ENCODE results near the gene ARAP3. TPM values are rescaled to one million over a fixed set of nuclear protein-coding genes. Genes with fewer than 3 reads are reported as not detected.

Gene ARAP3
- total RNA-seq, 2 donors from 2014 or later, result 1.3 to 3.2 TPM

GRCh38 chr5:141638771-141639170, 43.3 kb downstream of the ARAP3 start:
- Mint-ChIP-seq H3K27ac (peak overlapping the region; percentile 92), H3K27me3 (no peaks in the 10 kb centered on the region), H3K36me3 (ENCODE audit: low read depth) (peaks cover 9% of the 10 kb centered on the region), H3K4me3 (peak overlapping the region; percentile 91), H3K4me1 (peaks cover 41% of the 10 kb centered on the region)
- no peak for ATAC-seq
- H3K9me3 ChIP-seq (ENCODE audit: control insufficient read depth, low read length, poor library complexity, severe bottlenecking), result no peaks in the 10 kb centered on the region
- no peak for DNase-seq

GRCh38 chr5:141637767-141638419, 44.1 kb downstream of the ARAP3 start:
- DNase-seq (peak; percentile 37 to 40 (median 37)), ATAC-seq (peak; percentile 51)
- peak overlapping the region; percentile 91 for H3K4me3 Mint-ChIP-seq
- no peaks in the 10 kb centered on the region for H3K9me3 ChIP-seq (ENCODE audit: control insufficient read depth, low read length, poor library complexity, severe bottlenecking)
- no peaks in the 10 kb centered on the region for H3K27me3 Mint-ChIP-seq
- H3K4me1 Mint-ChIP-seq, result peaks cover 43% of the 10 kb centered on the region
- H3K36me3 Mint-ChIP-seq (ENCODE audit: low read depth), result peaks cover 9% of the 10 kb centered on the region
- peak overlapping the region; percentile 92 for H3K27ac Mint-ChIP-seq

- H3K4me3 Mint-ChIP-seq, result peak overlapping the region; percentile 91
- peak overlapping the region; percentile 92 for H3K27ac Mint-ChIP-seq
- no peaks in the 10 kb centered on the region for H3K9me3 ChIP-seq (ENCODE audit: control insufficient read depth, low read length, poor library complexity, severe bottlenecking)
- DNase-seq, result peak; percentile 33 to 60 (median 56)
- H3K27me3 Mint-ChIP-seq, result no peaks in the 10 kb centered on the region
- H3K36me3 Mint-ChIP-seq (ENCODE audit: low read depth), result peaks cover 9% of the 10 kb centered on the region
- peak; percentile 68 for ATAC-seq
- H3K4me1 Mint-ChIP-seq, result peaks cover 43% of the 10 kb centered on the region
These were observed 44.8 kb downstream of the ARAP3 start for GRCh38 chr5:141637123-141637766.

GRCh38 chr5:141636413-141637122, 45.5 kb downstream of the ARAP3 start, which contains the start of the genes HDAC3 and RELL2:
TSS of gene HDAC3 (minus strand) at chr5:141636849. CDS start at chr5:141636790, 59 bp downstream.
TSS of gene RELL2 (plus strand) at chr5:141636997. CDS start at chr5:141638226, 1,229 bp downstream.
- Mint-ChIP-seq H3K4me1 (peaks cover 38% of the 10 kb centered on the region), H3K27ac (peak within 1 kb of the TSS; percentile 92), H3K4me3 (peak within 1 kb of the TSS; percentile 91), H3K27me3 (no peaks in the 10 kb centered on the region), H3K36me3 (ENCODE audit: low read depth) (peaks cover 9% of the 10 kb centered on the region)
- DNase-seq (peak; percentile 92 to 97 (median 93)), ATAC-seq (peak; percentile 91)
- H3K9me3 ChIP-seq (ENCODE audit: control insufficient read depth, low read length, poor library complexity, severe bottlenecking), result no peaks in the 10 kb centered on the region

GRCh38 chr5:141636106-141636412, 46.0 kb downstream of the ARAP3 start:
- H3K27me3 Mint-ChIP-seq, result no peaks in the 10 kb centered on the region
- peak overlapping the region; percentile 91 for H3K4me3 Mint-ChIP-seq
- H3K36me3 Mint-ChIP-seq (ENCODE audit: low read depth), result peaks cover 9% of the 10 kb centered on the region
- no peaks in the 10 kb centered on the region for H3K9me3 ChIP-seq (ENCODE audit: control insufficient read depth, low read length, poor library complexity, severe bottlenecking)
- H3K4me1 Mint-ChIP-seq, result peaks cover 35% of the 10 kb centered on the region
- H3K27ac Mint-ChIP-seq, result peak overlapping the region; percentile 92
- DNase-seq, result no peak
- ATAC-seq, result no peak

- H3K9me3 ChIP-seq (ENCODE audit: control insufficient read depth, low read length, poor library complexity, severe bottlenecking), result no peaks in the 10 kb centered on the region
- peak overlapping the region; percentile 92 for H3K27ac Mint-ChIP-seq
- peak overlapping the region; percentile 91 for H3K4me3 Mint-ChIP-seq
- no peaks in the 10 kb centered on the region for H3K27me3 Mint-ChIP-seq
- no peak for DNase-seq
- no peak for ATAC-seq
- peaks cover 6% of the 10 kb centered on the region for H3K36me3 Mint-ChIP-seq (ENCODE audit: low read depth)
- peaks cover 31% of the 10 kb centered on the region for H3K4me1 Mint-ChIP-seq
These were observed 46.4 kb downstream of the ARAP3 start for GRCh38 chr5:141635646-141636045.

- Mint-ChIP-seq H3K27ac (peak overlapping the region; percentile 92), H3K27me3 (no peaks in the 10 kb centered on the region), H3K4me3 (peak overlapping the region; percentile 91), H3K4me1 (peaks cover 33% of the 10 kb centered on the region), H3K36me3 (ENCODE audit: low read depth) (peaks cover 6% of the 10 kb centered on the region)
- H3K9me3 ChIP-seq (ENCODE audit: control insufficient read depth, low read length, poor library complexity, severe bottlenecking), result no peaks in the 10 kb centered on the region
- no peak for DNase-seq
- no peak for ATAC-seq
These were observed 47.3 kb downstream of the ARAP3 start for GRCh38 chr5:141634720-141635119.

- DNase-seq, result no peak
- Mint-ChIP-seq H3K4me1 (peaks cover 33% of the 10 kb centered on the region), H3K36me3 (ENCODE audit: low read depth) (peaks cover 6% of the 10 kb centered on the region), H3K27me3 (no peaks in the 10 kb centered on the region), H3K4me3 (peak overlapping the region; percentile 91), H3K27ac (peak overlapping the region; percentile 92)
- no peak for ATAC-seq
- no peaks in the 10 kb centered on the region for H3K9me3 ChIP-seq (ENCODE audit: control insufficient read depth, low read length, poor library complexity, severe bottlenecking)
These were observed 48.0 kb downstream of the ARAP3 start for GRCh38 chr5:141633871-141634561.

GRCh38 chr5:141632650-141633049, 49.4 kb downstream of the ARAP3 start:
- ATAC-seq (no peak), DNase-seq (no peak)
- H3K27ac Mint-ChIP-seq, result no peak overlapping the region
- H3K36me3 Mint-ChIP-seq (ENCODE audit: low read depth), result peaks cover 10% of the 10 kb centered on the region
- no peaks in the 10 kb centered on the region for H3K27me3 Mint-ChIP-seq
- no peak overlapping the region for H3K4me3 Mint-ChIP-seq
- peaks cover 30% of the 10 kb centered on the region for H3K4me1 Mint-ChIP-seq
- no peaks in the 10 kb centered on the region for H3K9me3 ChIP-seq (ENCODE audit: control insufficient read depth, low read length, poor library complexity, severe bottlenecking)

- ATAC-seq (no peak), DNase-seq (no peak)
- peak overlapping the region; percentile 19 for H3K27ac Mint-ChIP-seq
- no peaks in the 10 kb centered on the region for H3K9me3 ChIP-seq (ENCODE audit: control insufficient read depth, low read length, poor library complexity, severe bottlenecking)
- H3K27me3 Mint-ChIP-seq, result no peaks in the 10 kb centered on the region
- H3K4me3 Mint-ChIP-seq, result no peak overlapping the region
- H3K4me1 Mint-ChIP-seq, result peaks cover 26% of the 10 kb centered on the region
- peaks cover 13% of the 10 kb centered on the region for H3K36me3 Mint-ChIP-seq (ENCODE audit: low read depth)
These were observed 51.4 kb downstream of the ARAP3 start for GRCh38 chr5:141630570-141631140.

- H3K9me3 ChIP-seq (ENCODE audit: control insufficient read depth, low read length, poor library complexity, severe bottlenecking), result no peaks in the 10 kb centered on the region
- Mint-ChIP-seq H3K4me1 (peaks cover 9% of the 10 kb centered on the region), H3K27ac (peak overlapping the region; percentile 32), H3K36me3 (ENCODE audit: low read depth) (peaks cover 9% of the 10 kb centered on the region), H3K27me3 (no peaks in the 10 kb centered on the region), H3K4me3 (no peak overlapping the region)
- DNase-seq (no peak), ATAC-seq (no peak)
These were observed 53.7 kb downstream of the ARAP3 start for GRCh38 chr5:141628175-141628788.

GRCh38 chr5:141623611-141624010, 58.4 kb downstream of the ARAP3 start:
- ATAC-seq, result no peak
- H3K27me3 Mint-ChIP-seq, result no peaks in the 10 kb centered on the region
- H3K27ac Mint-ChIP-seq, result peak overlapping the region; percentile 70
- DNase-seq, result no peak
- H3K4me1 Mint-ChIP-seq, result peaks cover 13% of the 10 kb centered on the region
- no peak overlapping the region for H3K4me3 Mint-ChIP-seq
- peaks cover 8% of the 10 kb centered on the region for H3K36me3 Mint-ChIP-seq (ENCODE audit: low read depth)
- H3K9me3 ChIP-seq (ENCODE audit: control insufficient read depth, low read length, poor library complexity, severe bottlenecking), result no peaks in the 10 kb centered on the region

Measured in T-helper 17 cell (primary cell).